Colonic mucosa (tissue), 4 donors: Measurements from ENCODE around the gene OTUD5. TPM values are rescaled to one million over a fixed set of nuclear protein-coding genes. Genes with fewer than 3 reads are reported as not detected.
"Not testable (repeated sequence)": the region's sequence is repeated elsewhere in the genome, so short reads cannot be mapped to it uniquely, and the experiment has no call there.

Experiments used
- DNase-seq: peaks from one replicate; pipeline ENCODE4 v3.0.0-alpha.2; 2020
- H3K27ac ChIP-seq: fragments of 200-600 bp; one replicate; pipeline ENCODE4 v1.8.0; 2021
- H3K27me3 ChIP-seq: fragments of 200-600 bp; one replicate; pipeline ENCODE4 v1.8.0; 2021
- H3K36me3 ChIP-seq: fragments of 200-600 bp; one replicate; pipeline ENCODE4 v1.8.0; 2021
- H3K4me1 ChIP-seq: fragments of 200-600 bp; one replicate; pipeline ENCODE4 v1.8.0; 2021; ENCODE audit warnings: mild to moderate bottlenecking
- H3K4me3 ChIP-seq: fragments of 200-600 bp; one replicate; pipeline ENCODE4 v1.8.0; 2021
- H3K9ac ChIP-seq, 2 donors: one replicate each; pipeline ENCODE4 v1.7.0; 2013; ENCODE audit warnings: control low read depth in 2 of 2, low read depth in 2 of 2, low read length in 2 of 2
- H3K9me3 ChIP-seq: fragments of 200-600 bp; one replicate; pipeline ENCODE4 v1.8.0; 2021
- intact Hi-C: fragments of 100-400 bp; cut with DNase I; formaldehyde crosslinking; loops from one replicate; pipeline ENCODE4 v1.14.1; 2022
- total RNA-seq, 2 donors: library from RNA; stranded (reverse); fragmentation: NEBNext Ultra II Directional in 1 of 2; extraction: Animal tissue kit (Norgen Biotek cat#: 25700) in 1 of 2; gene quantifications; one replicate each; pipeline ENCODE4 v1.2.1, GENCODE V29; 2021
- TF ChIP-seq, protein P1 (sequence below): fragments of 200-600 bp; IDR thresholded peaks from one replicate; pipeline ENCODE4 v1.8.0; 2022; ENCODE audit warnings: antibody characterized with exemption, mild to moderate bottlenecking
- donor health status: healthy.
- donor health status: DM: no; HTN: no; CAD: no.
- donor health status: DM: no; HTN: no; CAD: no.

OTUD5 gene
- total RNA-seq, 2 donors from 2014 or later = 40.2 to 40.9 TPM

- Histone ChIP-seq H3K9ac (peak overlapping the region; percentile 34 to 66), H3K4me3 (peak overlapping the region; percentile 58), H3K4me1 (no peaks in the 10 kb centered on the region), H3K36me3 (no peaks in the 10 kb centered on the region), H3K9me3 (no peaks in the 10 kb centered on the region), H3K27ac (peak overlapping the region; percentile 61), H3K27me3 (no peaks in the 10 kb centered on the region)
- intact Hi-C loops = no loop called here
- no peak for DNase-seq
- TF ChIP-seq, protein P1, sequence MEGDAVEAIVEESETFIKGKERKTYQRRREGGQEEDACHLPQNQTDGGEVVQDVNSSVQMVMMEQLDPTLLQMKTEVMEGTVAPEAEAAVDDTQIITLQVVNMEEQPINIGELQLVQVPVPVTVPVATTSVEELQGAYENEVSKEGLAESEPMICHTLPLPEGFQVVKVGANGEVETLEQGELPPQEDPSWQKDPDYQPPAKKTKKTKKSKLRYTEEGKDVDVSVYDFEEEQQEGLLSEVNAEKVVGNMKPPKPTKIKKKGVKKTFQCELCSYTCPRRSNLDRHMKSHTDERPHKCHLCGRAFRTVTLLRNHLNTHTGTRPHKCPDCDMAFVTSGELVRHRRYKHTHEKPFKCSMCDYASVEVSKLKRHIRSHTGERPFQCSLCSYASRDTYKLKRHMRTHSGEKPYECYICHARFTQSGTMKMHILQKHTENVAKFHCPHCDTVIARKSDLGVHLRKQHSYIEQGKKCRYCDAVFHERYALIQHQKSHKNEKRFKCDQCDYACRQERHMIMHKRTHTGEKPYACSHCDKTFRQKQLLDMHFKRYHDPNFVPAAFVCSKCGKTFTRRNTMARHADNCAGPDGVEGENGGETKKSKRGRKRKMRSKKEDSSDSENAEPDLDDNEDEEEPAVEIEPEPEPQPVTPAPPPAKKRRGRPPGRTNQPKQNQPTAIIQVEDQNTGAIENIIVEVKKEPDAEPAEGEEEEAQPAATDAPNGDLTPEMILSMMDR = no peak
Measured at GRCh38 chrX:48890934-48891401, 66.4 kb downstream of the OTUD5 start.

DNA sequence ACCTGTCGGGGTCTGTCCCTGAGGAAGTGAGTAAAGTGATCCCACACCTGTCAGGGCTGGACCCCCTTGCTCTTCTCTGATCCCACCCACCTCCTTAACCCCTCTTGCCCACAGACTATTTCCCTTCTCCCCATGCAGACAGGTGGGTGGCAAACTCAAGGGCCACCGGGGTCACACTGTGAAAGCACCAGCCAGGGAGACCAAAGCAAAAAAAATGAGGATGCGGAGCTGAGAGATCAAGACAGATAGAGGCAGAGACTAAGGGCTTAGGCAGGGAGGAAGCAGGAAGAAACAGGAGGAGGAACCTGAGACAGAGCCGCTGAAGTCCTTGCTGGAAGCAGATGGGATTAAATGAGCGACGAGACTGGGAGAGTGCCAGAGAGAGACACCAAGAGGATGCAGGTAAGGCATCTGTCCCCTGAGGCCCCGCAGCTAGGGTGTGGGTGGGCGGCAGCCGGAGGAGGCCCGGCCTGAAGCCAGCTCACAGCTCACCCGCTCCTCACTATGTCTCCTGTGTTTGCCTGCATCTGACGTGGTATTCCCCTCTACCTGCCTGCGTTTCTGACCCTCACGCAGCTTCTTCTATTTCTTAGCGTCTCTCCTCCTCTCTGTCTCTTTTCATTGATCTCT lies 67.0 kb downstream of the OTUD5 start:
- no peak overlapping the region for H3K27ac ChIP-seq
- no peaks in the 10 kb centered on the region for H3K9me3 ChIP-seq
- intact Hi-C loops = no loop called here
- TF ChIP-seq, protein P1 = no peak
- no peaks in the 10 kb centered on the region for H3K27me3 ChIP-seq
- peak overlapping the region; percentile 58 for H3K4me3 ChIP-seq
- no peaks in the 10 kb centered on the region for H3K4me1 ChIP-seq
- peak overlapping the region; percentile 34 to 66 for H3K9ac ChIP-seq
- DNase-seq = no peak
- H3K36me3 ChIP-seq = no peaks in the 10 kb centered on the region

- H3K36me3 ChIP-seq, H3K9ac ChIP-seq, DNase-seq, H3K27ac ChIP-seq, H3K9me3 ChIP-seq, H3K4me3 ChIP-seq, intact Hi-C loops, H3K4me1 ChIP-seq, H3K27me3 ChIP-seq: not testable (repeated sequence)
Measured at GRCh38 chrX:48886586-48886985, 70.8 kb downstream of the OTUD5 start.

DNA sequence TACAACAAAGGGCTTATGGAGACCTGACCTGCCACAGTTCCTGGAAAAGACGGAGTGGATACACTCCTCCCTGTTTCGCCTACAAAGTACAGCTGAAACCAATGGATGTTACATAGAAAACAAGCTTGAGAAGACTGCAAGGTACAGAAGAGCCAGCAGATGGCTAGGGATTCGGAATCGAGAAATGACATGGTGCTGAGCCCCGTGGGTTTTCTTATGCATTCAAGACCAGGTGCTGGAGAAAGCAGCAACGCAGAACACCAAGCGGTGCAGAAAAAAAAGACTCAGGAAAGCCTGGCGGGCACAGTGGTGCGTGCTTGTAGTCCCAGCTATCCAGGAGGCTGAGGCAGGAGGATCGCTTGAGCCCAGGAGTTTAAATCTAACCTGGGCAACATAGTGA lies 73.7 kb downstream of the OTUD5 start:
- Histone ChIP-seq H3K9ac (no peak overlapping the region), H3K27ac (no peak overlapping the region), H3K4me3 (no peak overlapping the region), H3K27me3 (no peaks in the 10 kb centered on the region), H3K36me3 (no peaks in the 10 kb centered on the region), H3K9me3 (no peaks in the 10 kb centered on the region), H3K4me1 (no peaks in the 10 kb centered on the region)
- intact Hi-C loops = no loop called here
- DNase-seq = no peak
- TF ChIP-seq, protein P1 = no peak

- H3K27ac ChIP-seq, H3K27me3 ChIP-seq, H3K36me3 ChIP-seq, intact Hi-C loops, H3K4me1 ChIP-seq, DNase-seq, H3K9ac ChIP-seq, H3K4me3 ChIP-seq, H3K9me3 ChIP-seq: not testable (repeated sequence)
Measured at GRCh38 chrX:48876944-48877343, 80.5 kb downstream of the OTUD5 start.

Other genes with a start within 250 kb of the OTUD5 start
- gene GLOD5, start 195.9 kb downstream of the OTUD5 start, total RNA-seq = 1 to 10 TPM; 4.0 to 9.0 TPM
- gene GATA1, start 171.0 kb downstream of the OTUD5 start, total RNA-seq = under 1 TPM in 1 of 2 donors, not detected in 1; 0.77 TPM
- gene HDAC6, start 155.5 kb downstream of the OTUD5 start, total RNA-seq = 10 to 100 TPM; 66.2 to 71.5 TPM
- gene ERAS, start 131.1 kb downstream of the OTUD5 start, total RNA-seq = under 1 TPM in 1 of 2 donors, not detected in 1; 0.32 TPM
- 10 to 100 TPM in 1 of 2 donors, 1 to 10 TPM in 1; 6.0 to 10.1 TPM for gene PCSK1N, start 122.0 kb downstream of the OTUD5 start, total RNA-seq
- gene TIMM17B, start 59.8 kb downstream of the OTUD5 start, total RNA-seq = 10 to 100 TPM; 48.8 to 91.0 TPM
- gene PQBP1, start 59.7 kb downstream of the OTUD5 start, total RNA-seq = 10 to 100 TPM; 68.1 to 76.3 TPM
- gene SLC35A2, start 46.0 kb downstream of the OTUD5 start, total RNA-seq = 10 to 100 TPM; 57.8 to 83.1 TPM
- gene PIM2, start 38.6 kb downstream of the OTUD5 start, total RNA-seq = 10 to 100 TPM; 14.3 to 18.8 TPM
- gene KCND1, start 14.2 kb upstream of the OTUD5 start, total RNA-seq = 1 to 10 TPM in 1 of 2 donors, under 1 TPM in 1; 0.90 to 1.0 TPM
- gene GRIPAP1, start 44.7 kb upstream of the OTUD5 start, total RNA-seq = 10 to 100 TPM; 32.0 to 36.9 TPM
- 10 to 100 TPM; 22.4 to 28.5 TPM for gene TFE3, start 85.8 kb upstream of the OTUD5 start, total RNA-seq
- 10 to 100 TPM; 11.3 to 11.8 TPM for gene CCDC120, start 101.4 kb upstream of the OTUD5 start, total RNA-seq
- 1 to 10 TPM; 7.0 to 9.9 TPM for gene PRAF2, start 116.4 kb upstream of the OTUD5 start, total RNA-seq
- 10 to 100 TPM; 40.6 to 46.9 TPM for gene WDR45, start 122.3 kb upstream of the OTUD5 start, total RNA-seq
- gene GPKOW, start 166.1 kb upstream of the OTUD5 start, total RNA-seq = 10 to 100 TPM; 25.0 to 27.6 TPM
- 10 to 100 TPM in 1 of 2 donors, 1 to 10 TPM in 1; 4.3 to 14.7 TPM for gene MAGIX, start 205.2 kb upstream of the OTUD5 start, total RNA-seq
- 100 to 1,000 TPM; 157 to 227 TPM for gene PLP2, start 214.3 kb upstream of the OTUD5 start, total RNA-seq
- 10 to 100 TPM; 16.7 to 25.5 TPM for gene PRICKLE3, start 228.8 kb upstream of the OTUD5 start, total RNA-seq
- 1 to 10 TPM; 6.4 to 7.4 TPM for gene SYP, start 242.6 kb upstream of the OTUD5 start, total RNA-seq